PFSK-1 (cell line): ENCODE data around the gene RBM14.

Experiments used
- FOXP2 ChIP-seq: optimal IDR thresholded peaks from 2 replicates; pipeline ENCODE3; 2011; ENCODE audit warnings: borderline replicate concordance, control low read depth, inconsistent platforms; ENCODE audit not compliant: insufficient read depth; ENCODE audit errors: extremely low read length, extremely low read depth
- POLR2AphosphoS5 ChIP-seq: IDR thresholded peaks from 2 replicates; pipeline ENCODE4 v1.6.1; 2012; ENCODE audit warnings: low read depth, mild to moderate bottlenecking, control low read depth, low read length, moderate library complexity
- REST ChIP-seq, 2 experiments: IDR thresholded peaks; 2 replicates each; pipeline versions ENCODE4 v1.6.1 to v1.8.0; 2011 to 2012; ENCODE audit warnings: low read depth in 2 of 2, low read length in 2 of 2, control low read depth in 1 of 2, inconsistent platforms in 1 of 2, mild to moderate bottlenecking in 1 of 2, moderate library complexity in 1 of 2; ENCODE audit not compliant: insufficient read depth in 1 of 2
- SIN3A ChIP-seq: IDR thresholded peaks from 2 replicates; pipeline ENCODE4 v1.6.1; 2012; ENCODE audit warnings: mild to moderate bottlenecking, low read length, moderate library complexity, borderline replicate concordance; ENCODE audit not compliant: insufficient read depth
- TAF1 ChIP-seq: IDR thresholded peaks from 2 replicates; pipeline ENCODE4 v1.6.1; 2012; ENCODE audit warnings: low read length, control low read depth, borderline replicate concordance; ENCODE audit not compliant: insufficient read depth

RBM14 gene

GRCh38 chr11:66649903-66650302 lies 33.5 kb downstream of the RBM14 start:
- TF ChIP-seq TAF1: no peak
- no peak for TF ChIP-seq SIN3A
- TF ChIP-seq REST (IDR thresholded peaks at IDR 0.05; ENCODE audit: insufficient read depth in 1 of 2, low read depth in 2 of 2, low read length in 2 of 2): no peak
- TF ChIP-seq POLR2AphosphoS5: no peak
- TF ChIP-seq FOXP2: no peak

- no peak for TF ChIP-seq TAF1
- TF ChIP-seq POLR2AphosphoS5: 0 out of 2 replicates have a peak, but pooled peaks have one; percentile 18
These were observed 34.6 kb downstream of the RBM14 start for GRCh38 chr11:66651016-66651415.

- TF ChIP-seq SIN3A: no peak
- no peak for TF ChIP-seq REST (IDR thresholded peaks at IDR 0.05; ENCODE audit: insufficient read depth in 1 of 2, low read depth in 2 of 2, low read length in 2 of 2)
- no peak for TF ChIP-seq FOXP2
- no peak for TF ChIP-seq POLR2AphosphoS5
- TF ChIP-seq TAF1: no peak
These were observed 36.2 kb downstream of the RBM14 start for GRCh38 chr11:66652651-66653050.

GRCh38 chr11:66653123-66653522 lies 36.7 kb downstream of the RBM14 start:
- TF ChIP-seq POLR2AphosphoS5: no peak
- no peak for TF ChIP-seq REST (IDR thresholded peaks at IDR 0.05; ENCODE audit: insufficient read depth in 1 of 2, low read depth in 2 of 2, low read length in 2 of 2)
- TF ChIP-seq TAF1: no peak
- TF ChIP-seq FOXP2: no peak
- TF ChIP-seq SIN3A: no peak

GRCh38 chr11:66659763-66660162 lies 43.3 kb downstream of the RBM14 start:
- no peak for TF ChIP-seq TAF1
- TF ChIP-seq POLR2AphosphoS5: no peak
- no peak for TF ChIP-seq SIN3A
- TF ChIP-seq REST (IDR thresholded peaks at IDR 0.05; ENCODE audit: insufficient read depth in 1 of 2, low read depth in 2 of 2, low read length in 2 of 2): no peak
- TF ChIP-seq FOXP2: no peak
